Keratinocyte (primary cell): ENCODE data around the gene RABIF. TPM values are rescaled to one million over a fixed set of nuclear protein-coding genes. Genes with fewer than 3 reads are reported as not detected.

Experiments used
- DNase-seq: peaks from one replicate; pipeline ENCODE4 v3.0.0-alpha.2; 2011; ENCODE audit warnings: low read depth, missing footprints, low spot score
- FAIRE-seq: peaks from 2 replicates; lab custom pipeline; 2011; peaks lifted over from hg19 to GRCh38; lab: Jason Lieb, UNC
- H2AFZ ChIP-seq: 2 replicates; pipeline ENCODE4 v1.6.0; 2012; ENCODE audit warnings: low read length, control low read depth, inconsistent platforms; ENCODE audit not compliant: control insufficient read depth
- H3K27ac ChIP-seq: 2 replicates; pipeline ENCODE4 v1.5.1; 2011; ENCODE audit warnings: low read length; ENCODE audit not compliant: control insufficient read depth, insufficient read depth
- H3K27me3 ChIP-seq: 3 replicates; pipeline ENCODE4 v1.6.0; 2011; ENCODE audit warnings: low read length; ENCODE audit not compliant: control insufficient read depth, insufficient read depth; ENCODE audit errors: extremely low read depth
- H3K36me3 ChIP-seq, 2 experiments: 2 replicates in 1 of 2; 3 replicates in 1 of 2; pipeline ENCODE4 v1.5.1; 2011; ENCODE audit warnings: low read length in 2 of 2, mild to moderate bottlenecking in 1 of 2; ENCODE audit not compliant: control insufficient read depth in 2 of 2, insufficient read depth in 2 of 2; ENCODE audit errors: extremely low read depth in 1 of 2
- H3K4me1 ChIP-seq: 3 replicates; pipeline ENCODE4 v1.5.1; 2011; ENCODE audit warnings: low read length; ENCODE audit not compliant: control insufficient read depth, insufficient read depth; ENCODE audit errors: extremely low read depth
- H3K4me2 ChIP-seq: 3 replicates; pipeline ENCODE4 v1.6.0; 2011; ENCODE audit warnings: low read depth, low read length; ENCODE audit not compliant: control insufficient read depth, insufficient read depth; ENCODE audit errors: extremely low read depth
- H3K4me3 ChIP-seq, 3 experiments: fragments of 200-600 bp in 1 of 3; sonication (generic) in 1 of 3; 2 replicates in 2 of 3; 3 replicates in 1 of 3; pipeline ENCODE4 v1.5.1; 2011 to 2016; ENCODE audit warnings: low read length in 3 of 3, mild to moderate bottlenecking in 3 of 3, control low read depth in 2 of 3, inconsistent platforms in 1 of 3, low read depth in 1 of 3, mixed read lengths in 1 of 3, mixed run types in 1 of 3, moderate library complexity in 1 of 3; ENCODE audit not compliant: control insufficient read depth in 2 of 3, insufficient read depth in 2 of 3; ENCODE audit errors: extremely low read depth in 1 of 3
- H3K79me2 ChIP-seq: 2 replicates; pipeline ENCODE4 v1.6.0; 2012; ENCODE audit warnings: low read length; ENCODE audit not compliant: control insufficient read depth, insufficient read depth
- H3K9ac ChIP-seq: 3 replicates; pipeline ENCODE4 v1.6.0; 2011; ENCODE audit warnings: low read length; ENCODE audit not compliant: control insufficient read depth, insufficient read depth; ENCODE audit errors: extremely low read depth
- H3K9me1 ChIP-seq: 3 replicates; pipeline ENCODE4 v1.6.0; 2011; ENCODE audit warnings: low read length; ENCODE audit not compliant: control insufficient read depth, insufficient read depth; ENCODE audit errors: extremely low read depth
- H3K9me3 ChIP-seq: 2 replicates; pipeline ENCODE4 v1.5.1; 2012; ENCODE audit warnings: low read depth, low read length; ENCODE audit not compliant: control insufficient read depth
- H4K20me1 ChIP-seq: 3 replicates; pipeline ENCODE4 v1.6.0; 2011; ENCODE audit warnings: low read length; ENCODE audit not compliant: control insufficient read depth, insufficient read depth; ENCODE audit errors: extremely low read depth
- EZH2 ChIP-seq: IDR thresholded peaks from one replicate; pipeline ENCODE4 v1.6.1; 2012; ENCODE audit warnings: inconsistent platforms, mild to moderate bottlenecking, low read length, moderate library complexity
- dilution Hi-C: fragments of 300-500 bp; cut with MboI; formaldehyde crosslinking; loops from one replicate; pipeline ENCODE4 v1.7.0; 2020; ENCODE audit warnings: low sequenced_read_pairs; ENCODE audit not compliant: extremely low pct_ligation_motif_present
- polyA plus RNA-seq, 5 experiments: library from polyadenylated mRNA; depleted of rRNA in 3 of 5; stranded (reverse) in 3 of 5; stranded (forward) in 1 of 5; unstranded in 1 of 5; fragments of >200 nt; gene quantifications; 1 replicate in 1 of 5; 2 replicates in 3 of 5; 3 replicates in 1 of 5; pipeline versions ENCODE4 v1.2.1 to v1.2.3, GENCODE V29; 2011 to 2012; ENCODE audit warnings: missing spikeins in 2 of 5, low read depth in 1 of 5, low replicate concordance in 1 of 5
- TF ChIP-seq, protein P1 (sequence below), 3 experiments: IDR thresholded peaks in 1 of 3; conservative IDR thresholded peaks in 1 of 3; optimal IDR thresholded peaks in 1 of 3; 2 replicates in 2 of 3; 3 replicates in 1 of 3; pipeline versions ENCODE3 to v1.5.1; 2011; ENCODE audit warnings: low read length in 3 of 3, mild to moderate bottlenecking in 3 of 3, moderate library complexity in 2 of 3, control low read depth in 1 of 3, inconsistent platforms in 1 of 3; ENCODE audit not compliant: insufficient read depth in 2 of 3; ENCODE audit errors: extremely low read depth in 1 of 3

The RABIF gene
- polyA plus RNA-seq, 1 donor (not counting 4 experiments of a cell fraction or from before 2014, with no cell fraction given), result 17.4 TPM

DNA sequence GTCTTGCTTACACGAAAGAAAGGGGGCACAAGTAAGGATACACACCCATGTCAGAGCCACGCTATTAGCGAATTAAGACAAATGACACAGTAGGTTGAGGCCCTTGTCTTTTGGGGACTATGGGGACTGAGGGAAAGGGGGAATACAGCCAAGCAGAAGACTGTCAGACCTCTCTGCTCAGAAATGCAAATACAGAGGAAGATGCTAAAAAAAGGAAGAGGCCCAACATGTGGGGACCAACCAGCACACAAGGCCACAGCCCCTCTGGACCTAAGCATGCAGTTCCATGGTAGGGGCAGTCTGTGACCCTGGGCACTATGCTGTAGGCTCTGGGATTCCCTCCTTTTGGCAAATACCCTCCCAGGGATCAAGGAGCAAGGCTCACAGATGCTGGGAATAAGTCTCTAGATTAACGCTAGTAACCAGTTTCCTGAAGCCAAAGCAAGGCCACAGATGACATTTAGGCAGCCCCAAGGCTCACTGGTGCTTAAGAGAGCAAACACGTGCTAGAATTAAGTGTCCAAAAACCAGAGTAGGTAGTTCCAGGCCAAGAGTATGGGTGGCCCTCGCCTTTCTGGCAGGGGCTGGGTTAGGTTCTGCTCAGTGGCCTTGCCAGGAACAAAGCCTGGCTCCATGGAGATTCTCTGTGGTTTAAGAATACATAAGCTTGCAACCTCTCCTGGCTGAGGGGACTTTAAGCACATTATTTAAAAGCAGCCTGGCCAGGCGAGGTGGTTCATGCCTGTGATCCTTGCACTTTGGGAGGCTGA, 38.2 kb downstream of the RABIF start:
- no peak overlapping the region for H3K4me2 ChIP-seq
- H3K27me3 ChIP-seq, result no peaks in the 10 kb centered on the region
- no peak overlapping the region for H3K9ac ChIP-seq
- H3K4me3 ChIP-seq, result no peak overlapping the region
- TF ChIP-seq EZH2, result no peak
- TF ChIP-seq, protein P1, sequence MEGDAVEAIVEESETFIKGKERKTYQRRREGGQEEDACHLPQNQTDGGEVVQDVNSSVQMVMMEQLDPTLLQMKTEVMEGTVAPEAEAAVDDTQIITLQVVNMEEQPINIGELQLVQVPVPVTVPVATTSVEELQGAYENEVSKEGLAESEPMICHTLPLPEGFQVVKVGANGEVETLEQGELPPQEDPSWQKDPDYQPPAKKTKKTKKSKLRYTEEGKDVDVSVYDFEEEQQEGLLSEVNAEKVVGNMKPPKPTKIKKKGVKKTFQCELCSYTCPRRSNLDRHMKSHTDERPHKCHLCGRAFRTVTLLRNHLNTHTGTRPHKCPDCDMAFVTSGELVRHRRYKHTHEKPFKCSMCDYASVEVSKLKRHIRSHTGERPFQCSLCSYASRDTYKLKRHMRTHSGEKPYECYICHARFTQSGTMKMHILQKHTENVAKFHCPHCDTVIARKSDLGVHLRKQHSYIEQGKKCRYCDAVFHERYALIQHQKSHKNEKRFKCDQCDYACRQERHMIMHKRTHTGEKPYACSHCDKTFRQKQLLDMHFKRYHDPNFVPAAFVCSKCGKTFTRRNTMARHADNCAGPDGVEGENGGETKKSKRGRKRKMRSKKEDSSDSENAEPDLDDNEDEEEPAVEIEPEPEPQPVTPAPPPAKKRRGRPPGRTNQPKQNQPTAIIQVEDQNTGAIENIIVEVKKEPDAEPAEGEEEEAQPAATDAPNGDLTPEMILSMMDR (optimal IDR thresholded peaks at IDR 0.05 in 1 of 3, IDR thresholded peaks at IDR 0.05 in 1 of 3, conservative IDR thresholded peaks at IDR 0.05 in 1 of 3; ENCODE audit: extremely low read depth in 1 of 3, insufficient read depth in 2 of 3, low read length in 3 of 3), result no peak
- no peak overlapping the region for H2AFZ ChIP-seq
- no peaks in the 10 kb centered on the region for H3K9me1 ChIP-seq
- H3K9me3 ChIP-seq, result no peaks in the 10 kb centered on the region
- no peaks in the 10 kb centered on the region for H3K79me2 ChIP-seq
- no peak for DNase-seq
- H3K36me3 ChIP-seq, result no peaks in the 10 kb centered on the region
- dilution Hi-C loops, result no loop called here
- no peak for FAIRE-seq
- no peaks in the 10 kb centered on the region for H3K4me1 ChIP-seq
- H4K20me1 ChIP-seq, result no peaks in the 10 kb centered on the region
- no peak overlapping the region for H3K27ac ChIP-seq

DNA sequence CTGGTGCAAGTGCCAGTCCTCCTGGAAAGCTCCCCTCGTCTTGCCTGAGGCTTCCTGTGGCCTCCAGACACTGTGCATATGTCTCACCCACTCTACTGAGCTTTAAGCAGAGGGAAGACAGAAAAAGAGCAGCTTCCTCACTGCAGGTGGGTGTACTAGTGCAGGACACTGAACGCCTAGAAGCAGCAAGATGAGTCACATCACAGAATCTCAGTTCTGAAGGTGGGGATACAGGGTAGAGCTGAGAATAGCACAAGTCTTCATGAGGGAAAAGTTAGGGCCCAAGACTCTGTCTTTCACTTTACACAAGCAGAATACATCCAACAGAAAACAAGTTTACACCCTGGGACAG, 40.8 kb downstream of the RABIF start:
- H3K4me2 ChIP-seq, result no peak overlapping the region
- TF ChIP-seq, protein P1 (optimal IDR thresholded peaks at IDR 0.05 in 1 of 3, IDR thresholded peaks at IDR 0.05 in 1 of 3, conservative IDR thresholded peaks at IDR 0.05 in 1 of 3; ENCODE audit: extremely low read depth in 1 of 3, insufficient read depth in 2 of 3, low read length in 3 of 3), result no peak
- TF ChIP-seq EZH2, result no peak
- H3K36me3 ChIP-seq, result no peaks in the 10 kb centered on the region
- dilution Hi-C loops, result no loop called here
- no peak overlapping the region for H2AFZ ChIP-seq
- H3K4me3 ChIP-seq, result no peak overlapping the region
- H4K20me1 ChIP-seq, result no peaks in the 10 kb centered on the region
- no peak overlapping the region for H3K9ac ChIP-seq
- no peaks in the 10 kb centered on the region for H3K9me1 ChIP-seq
- no peak for FAIRE-seq
- H3K4me1 ChIP-seq, result peaks cover 11% of the 10 kb centered on the region
- H3K27me3 ChIP-seq, result no peaks in the 10 kb centered on the region
- no peak for DNase-seq
- no peaks in the 10 kb centered on the region for H3K9me3 ChIP-seq
- H3K27ac ChIP-seq, result no peak overlapping the region
- H3K79me2 ChIP-seq, result no peaks in the 10 kb centered on the region
